Subcutaneous adipose tissue (tissue), 4 donors: ENCODE measurements around the gene TM9SF2. TPM values are rescaled to one million over a fixed set of nuclear protein-coding genes. Genes with fewer than 3 reads are reported as not detected.

ENCODE experiments used
- CTCF ChIP-seq: fragments of 450-650 bp; IDR thresholded peaks from one replicate; pipeline ENCODE4 v1.5.1; 2016; ENCODE audit warnings: low read depth, mild to moderate bottlenecking, control low read depth, antibody characterized with exemption, moderate library complexity
- total RNA-seq, 4 donors: library from RNA; depleted of rRNA; stranded (reverse); fragments of >200 nt; gene quantifications; one replicate each; pipeline ENCODE4 v1.1.0, GENCODE V29; 2016

The TM9SF2 gene
- total RNA-seq, 4 donors from 2014 or later = 63.7 to 130 (median 105) TPM

DNA sequence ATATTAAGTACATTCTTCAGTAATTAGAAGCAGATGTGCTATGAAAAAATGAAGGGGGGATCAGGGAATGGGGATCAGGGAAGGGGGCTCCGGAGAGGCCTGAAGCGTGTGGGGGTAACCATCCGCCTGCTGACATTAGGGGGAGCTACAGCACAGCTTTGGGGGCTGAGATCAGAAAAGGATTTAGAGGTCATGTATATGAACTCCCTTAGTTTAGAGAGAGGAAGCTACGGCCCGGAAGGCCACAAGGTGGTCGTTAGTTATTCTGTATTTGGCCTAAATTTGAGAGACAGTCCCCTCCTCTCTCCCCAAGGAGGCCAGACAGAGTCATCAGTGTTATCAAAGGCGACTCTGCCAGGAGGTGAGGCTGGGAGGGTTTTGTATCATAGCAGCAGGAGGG, 99.0 kb downstream of the TM9SF2 start:
- no peak for TF ChIP-seq CTCF

GRCh38 chr13:99601535-99601934, 100.3 kb downstream of the TM9SF2 start:
- no peak for TF ChIP-seq CTCF

DNA sequence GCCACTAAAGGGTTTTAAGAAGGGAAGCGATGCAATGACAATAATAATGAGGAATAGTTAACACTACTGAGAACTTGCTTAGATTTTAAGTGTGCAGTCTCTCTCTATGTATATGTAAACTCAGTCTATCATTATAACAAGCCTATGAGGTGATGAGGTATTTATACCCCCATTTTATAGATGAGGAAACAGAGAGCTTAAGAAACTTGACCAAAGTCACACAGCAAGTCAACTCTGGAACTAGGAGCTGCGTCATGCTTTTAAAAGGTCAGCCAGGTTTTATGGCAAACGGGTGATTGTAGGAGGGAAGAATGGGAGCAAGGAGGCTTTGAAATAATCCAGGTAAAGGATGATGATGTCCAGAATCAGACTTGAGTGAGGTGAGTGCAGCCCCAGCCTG, 103.4 kb downstream of the TM9SF2 start:
- no peak for TF ChIP-seq CTCF

DNA sequence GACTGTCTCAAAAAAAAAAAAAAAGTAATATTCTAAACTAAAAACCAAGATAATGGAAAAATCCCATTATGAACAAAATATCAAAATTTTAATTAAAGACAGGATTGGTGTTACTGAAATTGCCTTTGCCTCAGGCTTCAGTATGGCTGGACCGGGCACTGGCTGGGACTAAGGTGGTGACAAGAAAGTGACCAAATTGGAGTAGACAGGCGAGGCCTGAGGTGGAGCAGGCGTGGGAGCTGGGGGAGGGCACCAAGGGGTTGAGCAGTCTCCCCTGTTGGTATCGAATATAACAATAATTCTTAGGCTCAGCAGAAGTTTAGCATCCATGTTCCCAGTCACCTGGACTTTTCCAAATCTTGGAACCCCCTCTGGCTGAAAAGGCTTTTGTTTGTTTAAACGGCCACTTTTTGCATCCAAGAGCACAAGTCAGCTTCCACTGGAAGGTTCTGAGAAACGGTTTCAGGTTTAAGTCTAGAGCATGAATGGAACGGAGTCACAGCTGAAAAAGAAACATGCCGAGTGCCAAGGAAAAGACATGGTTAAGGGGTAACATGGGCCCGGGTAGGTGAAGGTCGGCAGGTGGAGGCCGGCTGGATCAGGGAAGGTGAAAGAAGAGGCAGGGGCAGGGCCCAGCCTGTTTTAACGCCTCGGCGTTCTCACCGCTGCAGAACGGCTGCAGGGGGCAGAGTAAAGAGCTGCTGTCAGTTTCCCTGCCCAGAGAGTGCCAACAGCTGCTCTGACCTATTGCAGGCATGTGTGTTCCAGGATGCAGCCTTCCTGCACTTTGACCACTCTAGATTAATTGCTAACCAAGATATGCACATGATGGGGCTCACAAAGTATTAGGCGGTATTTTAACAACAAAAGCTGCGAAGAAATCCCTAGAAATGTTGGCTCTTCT, 104.4 kb downstream of the TM9SF2 start:
- TF ChIP-seq CTCF = no peak

DNA sequence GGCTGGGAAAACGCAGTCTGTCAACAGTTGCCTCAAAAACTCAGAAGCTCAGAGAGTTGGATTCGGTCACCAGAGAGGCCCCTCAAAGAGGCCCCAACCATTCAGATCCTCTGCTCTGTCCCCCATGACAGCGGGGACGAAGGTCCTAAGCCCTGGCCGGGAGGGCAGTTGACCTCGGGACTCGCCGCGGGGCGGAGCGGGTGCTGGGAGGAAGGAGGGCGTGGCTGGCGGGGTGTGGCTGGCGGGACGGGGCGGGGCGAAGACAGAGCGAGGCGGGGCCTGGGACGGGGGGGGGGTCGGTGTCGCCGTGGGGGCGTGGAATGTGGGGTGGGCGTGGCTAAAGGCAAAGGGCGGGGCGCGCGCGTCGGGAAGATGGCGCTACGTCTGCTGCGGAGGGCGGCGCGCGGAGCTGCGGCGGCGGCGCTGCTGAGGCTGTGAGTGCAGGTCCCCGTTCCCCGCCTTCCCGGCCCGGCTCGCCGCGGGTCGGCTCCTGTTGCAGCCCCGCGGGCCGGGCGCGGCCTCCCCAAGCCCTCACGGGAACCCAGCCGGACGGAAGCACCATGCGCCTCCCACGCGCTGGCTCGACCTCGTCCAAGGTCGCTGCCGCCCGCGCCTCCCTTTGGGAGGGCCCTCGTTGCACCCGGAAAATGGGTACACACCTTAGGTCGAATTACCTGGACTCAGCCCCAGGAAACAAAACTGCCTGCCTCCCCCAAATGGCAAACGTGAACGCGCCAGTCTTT, 105.2 kb downstream of the TM9SF2 start, which contains the start of gene CLYBL:
Gene CLYBL, plus strand, starts transcription at position 367 of the 743 bp plus-strand sequence.
- TF ChIP-seq CTCF = no peak

DNA sequence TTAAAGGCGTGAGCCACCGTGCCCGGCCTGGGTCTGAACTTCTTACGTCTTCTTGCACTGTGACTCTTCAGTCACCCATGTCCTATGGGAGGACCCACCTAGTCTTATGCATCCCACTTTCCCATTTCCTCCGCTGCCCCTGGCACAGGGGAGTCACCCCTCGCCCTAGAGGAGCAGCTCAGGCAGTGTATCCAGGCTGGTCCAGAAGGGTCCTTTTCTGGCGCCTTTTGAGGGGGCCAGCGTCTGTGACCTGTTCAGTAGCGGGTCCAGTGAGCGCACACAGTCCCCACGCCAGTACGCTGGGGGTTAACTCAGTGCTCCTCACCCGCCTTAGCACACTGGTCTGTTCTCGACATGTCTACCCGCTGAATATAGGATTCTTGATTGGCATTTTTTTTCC, 107.1 kb downstream of the TM9SF2 start:
- TF ChIP-seq CTCF = no peak

DNA sequence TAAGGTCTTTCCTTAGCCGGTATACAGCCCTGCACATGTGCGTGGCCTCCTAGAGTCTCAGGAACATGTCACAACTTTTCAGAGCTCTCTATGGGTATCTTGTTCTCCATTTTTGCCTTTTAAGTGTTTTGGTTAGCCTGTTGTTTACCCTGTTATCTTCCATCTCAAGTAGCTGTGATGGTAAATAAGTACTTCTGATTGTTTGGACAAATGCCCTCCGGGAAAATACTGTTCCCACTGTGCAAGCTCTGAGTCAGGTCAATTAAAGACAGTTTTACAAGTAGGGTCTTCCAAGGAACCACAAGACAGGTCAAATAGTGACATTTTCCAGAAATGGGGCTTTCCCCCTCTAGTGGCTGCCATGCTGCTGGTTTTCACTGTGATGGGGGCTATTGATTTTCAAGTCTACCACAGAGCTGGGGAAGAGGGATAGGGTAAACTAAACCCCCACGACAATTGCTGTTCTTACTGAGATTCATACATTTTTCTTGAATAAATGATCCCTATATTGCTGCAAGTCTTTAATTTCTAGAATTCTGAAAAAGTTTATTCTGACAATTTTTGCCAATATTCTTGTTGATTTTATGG, 109.5 kb downstream of the TM9SF2 start:
- no peak for TF ChIP-seq CTCF
